Pancreas (tissue), 10 donors: ENCODE data around the gene HESX1. TPM values are rescaled to one million over a fixed set of nuclear protein-coding genes. Genes with fewer than 3 reads are reported as not detected.

Experiments
- ATAC-seq, 4 donors: fragments of 200-7000 bp; cut with Tn5 transposase; one replicate each; pipeline versions ENCODE4 v1.8.0 to v1.9.1; 2020; ENCODE audit warnings: mild to moderate bottlenecking in 4 of 4, moderate library complexity in 4 of 4
- DNase-seq, 6 donors: peaks; one replicate each; pipeline ENCODE4 v3.0.0-alpha.2; 2020
- FAIRE-seq: peaks from 2 replicates; lab custom pipeline; 2012; peaks lifted over from hg19 to GRCh38; lab: Jason Lieb, UNC
- H3K27ac ChIP-seq, 4 donors: fragments of 200-600 bp; sonication (generic); 1 replicate in 3 of 4; 2 replicates in 1 of 4; pipeline versions ENCODE4 v1.5.0 to v1.8.0; 2020
- H3K27me3 ChIP-seq, 4 donors: fragments of 200-600 bp; one replicate each; pipeline ENCODE4 v1.8.0; 2021
- H3K36me3 ChIP-seq, 3 donors: fragments of 200-600 bp; sonication (generic) in 1 of 3; one replicate each; pipeline versions ENCODE4 v1.5.0 to v1.8.0; 2020 to 2021
- H3K4me1 ChIP-seq, 3 donors: fragments of 200-600 bp; one replicate each; pipeline ENCODE4 v1.8.0; 2021
- H3K4me3 ChIP-seq, 4 donors: fragments of 200-600 bp; sonication (generic) in 2 of 4; one replicate each; pipeline versions ENCODE4 v1.5.0 to v1.8.0; 2020 to 2021
- H3K9me3 ChIP-seq, 4 donors: fragments of 200-600 bp; one replicate each; pipeline ENCODE4 v1.8.0; 2021
- CTCF ChIP-seq, 4 donors: fragments of 200-600 bp; sonication (generic) in 3 of 4; IDR thresholded peaks; one replicate each; pipeline versions ENCODE4 v1.5.0 to v1.8.0; 2021; ENCODE audit warnings: antibody characterized with exemption in 4 of 4
- WGBS, 2 donors: extraction: QIAGEN DNeasy Blood & Tissue Kit; methylation state at CpG; one replicate each; pipeline ENCODE4 v1.1.7; 2013; 5-methylcytosine and 5-hydroxymethylcytosine counted together
- intact Hi-C, 3 donors: fragments of 100-400 bp; cut with DNase I; formaldehyde crosslinking; loops; one replicate each; pipeline versions ENCODE4 v1.11.1 to v1.14.2; 2022
- polyA plus RNA-seq, 2 donors: library from polyadenylated mRNA; stranded (reverse); fragments of 200-250 nt; gene quantifications; one replicate each; pipeline ENCODE4 v1.2.3, GENCODE V29; 2013
- total RNA-seq, 6 donors: library from RNA; stranded (reverse); fragmentation: NEBNext Ultra II Directional in 4 of 6; extraction: Animal tissue kit (Norgen Biotek cat#: 25700) in 4 of 6; gene quantifications; one replicate each; pipeline versions ENCODE4 v1.2.1 to v1.2.4, GENCODE V29; 2021 to 2023
- donor health status: healthy with polysubstance abuse.
- donor health status: DM: no; HTN: no; CAD: no; lungs with moderate emphysema.
- donor health status: DM: no; HTN: no; CAD: no.
- donor health status: control.
- donor health status: control.
- donor health status: Bipolar disorder and iron deficiency.
- donor health status: DM: yes; HTN: yes; CAD: no.
- donor health status: DM: no; HTN: no; CAD: no.
- donor health status: DM: no; HTN: no; CAD: no.
- donor health status: DM: yes; HTN: yes; CAD: no.

HESX1 gene
- total and polyA plus RNA-seq, 8 donors: 0.22 to 1.4 (median 0.66) TPM; not detected in 1

DNA sequence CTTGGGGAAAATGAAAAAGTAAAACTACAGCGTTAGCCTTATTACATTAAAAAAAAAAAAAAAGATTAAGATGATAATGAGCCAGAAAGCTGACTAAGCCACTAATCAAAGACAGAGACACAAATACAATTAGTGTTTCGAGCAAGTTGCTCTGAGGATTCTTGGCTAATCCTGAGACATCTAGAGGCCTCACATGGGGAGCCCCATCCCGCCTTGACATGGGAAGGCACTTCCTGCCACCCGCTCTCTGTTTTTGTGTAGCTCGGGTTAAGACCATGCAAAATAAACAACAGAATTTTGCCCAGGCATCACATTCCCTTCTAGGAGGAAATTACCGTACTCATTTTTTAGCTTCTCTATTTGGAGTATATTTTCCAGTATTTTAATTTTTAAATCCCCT lies 15.3 kb downstream of the HESX1 start:
- FAIRE-seq (no peak), ATAC-seq (no peak), DNase-seq (no peak)
- Histone ChIP-seq H3K4me3 (no peak overlapping the region), H3K27ac (no peak overlapping the region), H3K4me1 (no peaks in the 10 kb centered on the region), H3K36me3 (no peaks in the 10 kb centered on the region), H3K9me3 (no peaks in the 10 kb centered on the region), H3K27me3 (no peaks in the 10 kb centered on the region)
- WGBS, 2 donors: 70 to 72% methylated on average over 6 of the region's 6 CpGs
- no peak for TF ChIP-seq CTCF (IDR thresholded peaks at IDR 0.05)
- intact Hi-C loops: no loop called here

DNA sequence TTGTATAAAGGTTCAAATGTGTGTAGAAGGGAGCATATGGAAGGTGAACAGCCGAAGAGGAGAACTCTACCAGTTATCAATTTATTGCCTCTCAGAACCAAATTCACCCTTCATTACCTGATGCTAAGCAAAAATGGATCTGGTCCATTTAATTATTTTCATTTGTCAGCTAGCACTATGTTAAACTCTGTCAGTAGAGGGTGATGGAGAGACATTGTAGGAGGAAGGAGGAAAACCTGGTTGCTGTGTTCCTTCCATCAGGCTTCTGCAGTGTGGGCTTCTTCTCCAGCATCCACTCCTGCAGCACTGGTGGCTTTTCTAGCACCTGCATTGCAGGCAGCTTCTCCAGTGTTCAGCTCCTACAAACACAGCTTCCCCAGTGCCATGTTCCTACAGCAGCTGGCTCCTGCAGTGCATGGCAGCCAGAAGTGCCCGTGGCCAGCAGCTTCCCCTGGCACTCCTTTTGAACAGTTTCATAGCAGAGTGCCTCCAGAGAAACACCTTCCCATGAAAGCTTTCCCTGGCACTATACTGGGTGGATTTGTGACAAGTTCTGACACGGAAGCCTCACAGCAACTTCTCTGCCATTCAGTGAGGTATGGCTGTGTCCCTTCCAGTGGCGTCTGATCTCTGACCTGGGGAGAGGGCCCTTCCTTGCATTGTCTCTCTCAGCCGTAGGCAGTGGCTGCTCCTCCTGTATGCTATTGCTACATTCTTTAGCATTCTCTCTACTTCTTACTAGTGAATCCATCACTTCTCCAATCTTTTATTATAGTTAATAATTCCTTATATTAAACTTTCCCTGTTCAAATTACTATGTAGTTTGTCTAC lies 20.0 kb downstream of the HESX1 start:
- intact Hi-C loops: no loop called here
- no peak overlapping the region for H3K4me3 ChIP-seq

DNA sequence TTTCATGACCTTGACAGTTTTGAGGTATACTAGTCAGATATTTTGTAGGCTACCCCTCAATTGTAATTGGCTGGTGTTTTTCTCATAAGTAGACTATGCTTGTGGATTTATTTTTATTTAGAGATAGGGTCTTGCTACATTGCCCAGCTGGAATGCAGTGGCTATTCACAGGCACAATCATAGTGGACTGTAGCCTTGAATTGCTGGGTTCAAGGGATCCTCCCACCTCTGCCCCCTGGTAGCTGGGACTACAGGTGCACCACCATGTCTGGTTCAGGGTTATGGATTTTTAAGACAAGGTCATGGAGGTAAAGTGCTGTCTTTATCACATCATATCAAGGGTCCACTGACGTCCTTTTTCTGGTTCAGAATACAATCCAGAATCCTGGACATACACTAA lies 23.7 kb downstream of the HESX1 start:
- Histone ChIP-seq H3K36me3 (no peaks in the 10 kb centered on the region), H3K4me1 (no peaks in the 10 kb centered on the region), H3K9me3 (no peaks in the 10 kb centered on the region), H3K27ac (no peak overlapping the region), H3K27me3 (no peaks in the 10 kb centered on the region), H3K4me3 (no peak overlapping the region)
- intact Hi-C loops: no loop called here
- ATAC-seq: no peak
- DNase-seq: no peak
- TF ChIP-seq CTCF (IDR thresholded peaks at IDR 0.05): no peak
- no peak for FAIRE-seq
- WGBS, 2 donors: 38 to 50% methylated on average over 1 of the region's 1 CpG

More for the DNA sequence above, 20.0 kb downstream of the HESX1 start:
- no peaks in the 10 kb centered on the region for H3K4me1 ChIP-seq
- ATAC-seq (peak in 3 of 4 donors; percentile 27 to 67 (median 67)), DNase-seq (no peak), FAIRE-seq (no peak)
- no peak for TF ChIP-seq CTCF (IDR thresholded peaks at IDR 0.05)
- peak overlapping the region in 1 of 4 donors; percentile 3 for H3K27ac ChIP-seq
- no peaks in the 10 kb centered on the region for H3K27me3 ChIP-seq
- H3K9me3 ChIP-seq: no peaks in the 10 kb centered on the region
- H3K36me3 ChIP-seq: no peaks in the 10 kb centered on the region
- WGBS, 2 donors: 48 to 61% methylated on average over 5 of the region's 5 CpGs

DNA sequence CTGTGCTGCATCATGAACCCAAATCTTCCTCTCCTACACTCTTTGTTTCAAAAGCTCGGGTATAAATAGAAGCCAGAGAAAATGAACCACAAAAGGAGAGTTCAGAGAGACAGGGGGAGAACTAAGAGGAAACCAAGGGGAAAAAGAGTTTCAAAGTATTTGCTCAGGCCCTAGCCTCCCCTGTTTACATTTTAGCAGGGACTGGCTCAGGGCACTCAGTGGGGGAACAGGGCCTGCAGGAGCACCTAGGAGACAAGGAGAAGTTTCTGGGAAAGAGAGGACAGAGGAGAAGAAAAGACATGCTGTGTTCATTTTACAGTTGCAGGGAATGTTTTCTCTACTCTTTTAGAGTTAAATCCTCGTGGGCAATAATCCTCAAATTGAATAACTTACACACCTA lies 26.1 kb downstream of the HESX1 start:
- ATAC-seq (no peak), FAIRE-seq (no peak), DNase-seq (no peak)
- H3K4me3 ChIP-seq: no peak overlapping the region
- H3K4me1 ChIP-seq: no peaks in the 10 kb centered on the region
- H3K27me3 ChIP-seq: no peaks in the 10 kb centered on the region
- H3K9me3 ChIP-seq: no peaks in the 10 kb centered on the region
- WGBS, 2 donors: 55 to 67% methylated on average over 2 of the region's 2 CpGs
- TF ChIP-seq CTCF (IDR thresholded peaks at IDR 0.05): no peak
- H3K27ac ChIP-seq: no peak overlapping the region
- intact Hi-C loops: no loop called here
- H3K36me3 ChIP-seq: no peaks in the 10 kb centered on the region

DNA sequence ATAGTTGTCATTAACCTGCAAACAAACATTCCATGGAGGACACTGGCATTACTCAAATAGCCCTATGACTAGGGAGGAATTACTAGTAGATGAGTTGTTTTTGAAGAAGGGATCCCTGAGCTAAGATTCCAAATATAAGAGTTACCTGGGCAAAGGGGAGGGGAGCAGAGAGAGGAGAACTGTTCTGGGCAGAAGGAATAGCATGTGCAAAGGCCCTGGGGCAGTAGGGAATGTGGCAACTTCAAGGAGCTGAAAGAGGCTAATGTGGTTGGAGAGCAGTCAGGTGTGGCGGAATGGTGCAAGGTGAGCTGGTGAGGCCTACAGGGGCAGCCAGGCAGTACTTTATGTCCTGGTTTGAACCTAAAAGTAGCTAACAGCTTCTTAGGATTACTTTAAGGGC lies 28.8 kb downstream of the HESX1 start:
- intact Hi-C loops: no loop called here
- Histone ChIP-seq H3K4me3 (no peak overlapping the region), H3K27me3 (no peaks in the 10 kb centered on the region), H3K36me3 (no peaks in the 10 kb centered on the region), H3K4me1 (no peaks in the 10 kb centered on the region), H3K9me3 (no peaks in the 10 kb centered on the region), H3K27ac (no peak overlapping the region)
- TF ChIP-seq CTCF (IDR thresholded peaks at IDR 0.05): no peak
- DNase-seq (no peak), ATAC-seq (no peak), FAIRE-seq (no peak)
- WGBS, 2 donors: 98 to 100% methylated on average over 1 of the region's 1 CpG
